ENCODE data around the gene DNAAF2. TPM values are rescaled to one million over a fixed set of nuclear protein-coding genes. Genes with fewer than 3 reads are reported as not detected.
A peak's percentile ranks its signal among the peaks of the same experiment; 100 is the strongest.

The DNAAF2 gene
- total RNA-seq, 1 experiment from 2014 or later, result 13.7 TPM

DNA sequence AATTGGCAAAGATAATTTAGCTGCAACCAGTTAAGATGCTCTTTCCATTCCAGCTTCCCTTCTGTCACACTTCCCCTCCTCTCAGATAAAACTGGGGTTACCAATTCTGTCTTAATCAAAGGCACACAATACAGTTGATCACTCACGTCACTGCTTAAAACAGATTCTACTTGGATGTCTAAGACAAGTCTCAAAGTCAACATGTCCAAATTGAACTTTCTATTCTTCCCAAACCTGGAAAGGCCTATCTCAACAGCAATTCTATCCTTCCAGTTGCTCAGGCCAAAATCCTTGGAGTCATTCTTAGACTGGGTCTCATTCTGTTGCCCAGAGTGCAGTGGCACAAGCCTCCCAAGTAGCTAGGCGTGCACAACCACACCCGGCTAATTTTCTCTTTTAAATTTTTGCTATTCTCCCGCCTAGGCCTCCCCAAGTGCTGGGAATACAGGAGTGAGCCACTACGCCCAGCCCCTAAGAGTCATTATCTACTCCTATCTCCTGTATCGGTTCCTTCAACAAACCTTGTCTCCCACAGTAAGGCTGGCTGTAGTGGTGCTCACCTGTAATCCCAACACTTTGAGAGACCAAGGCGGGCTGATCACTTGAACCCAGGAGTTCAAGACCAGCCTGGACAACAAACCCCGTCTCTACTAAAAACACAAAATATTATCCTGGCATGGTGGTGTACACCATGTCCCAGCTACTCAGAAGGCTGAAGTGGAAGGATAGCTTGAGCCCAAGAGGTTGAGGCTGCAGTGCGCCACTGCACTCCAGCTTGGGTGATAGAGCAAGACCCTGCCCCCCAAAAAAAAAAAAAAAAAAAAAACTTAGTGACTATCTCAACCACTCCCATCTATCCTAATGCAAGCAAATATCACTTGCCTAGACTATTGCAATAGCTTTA, 53.6 kb downstream of the DNAAF2 start:
- ATAC-seq, result peak; percentile 7; the same call in 1 of the 2 replicates
- DNase-seq (ENCODE audit: low read depth, low spot score), result no peak
- H3K79me2 ChIP-seq (ENCODE audit: insufficient read depth, low read length), result peaks cover 87% of the 10 kb centered on the region
- CTCF ChIA-PET, result interaction anchor here (0.7 kb wide), 1 partner anchor 64 kb away, joined by 3 read pairs; no protein-coding TSS in a partner anchor
- H3K27me3 ChIP-seq (ENCODE audit: insufficient read depth, low read length), result no peaks in the 10 kb centered on the region
- H2AFZ ChIP-seq (ENCODE audit: low read depth, low read length, poor library complexity, severe bottlenecking), result no peak overlapping the region
- no TSS peak for BruUV-seq (replicated peaks)
- 0 out of 2 replicates have a peak overlapping the region, but pooled peaks have one; percentile 3 for H3K4me2 ChIP-seq (ENCODE audit: low read length)
- H3K9ac ChIP-seq (ENCODE audit: low read length), result 0 out of 2 replicates have a peak overlapping the region, but pooled peaks have one; percentile 27
- no peaks in the 10 kb centered on the region for H3K9me2 ChIP-seq (ENCODE audit: insufficient read depth)
- H3K4me3 ChIP-seq (replicated peaks in 1 of 2; ENCODE audit: low read depth in 1 of 2, low read length in 2 of 2), result no peak overlapping the region
- RAD21 ChIA-PET (ENCODE audit: low non-redundant PET in 1 of 2, low total read pairs in 2 of 2, uncharacterized antibody in 2 of 2, unreplicated experiment in 2 of 2), result no interaction called here
- H3K27ac ChIP-seq (ENCODE audit: low read depth, low read length), result peak overlapping the region; percentile 7; the same call in 1 of the 2 replicates
- peaks cover 8 to 46% of the 10 kb centered on the region in 2 experiments for H3K4me1 ChIP-seq (ENCODE audit: control insufficient read depth in 1 of 2, insufficient read depth in 2 of 2, low read length in 2 of 2)
- intact Hi-C loops (cut with micrococcal nuclease), result no loop called here
- peaks cover 22 to 43% of the 10 kb centered on the region in 2 experiments; a peak in 3 of 4 replicates for H3K36me3 ChIP-seq (ENCODE audit: control insufficient read depth in 1 of 2, insufficient read depth in 2 of 2, low read length in 2 of 2)
- POLR2A ChIA-PET, result interaction anchor here (0.9 kb wide), 1 partner anchor 14 kb away, joined by 3 read pairs; no protein-coding TSS in a partner anchor
- H4K20me1 ChIP-seq (ENCODE audit: insufficient read depth), result peaks cover 29% of the 10 kb centered on the region; the same call in 1 of the 2 replicates
- no peaks in the 10 kb centered on the region for H3K9me3 ChIP-seq (ENCODE audit: control insufficient read depth in 1 of 2, insufficient read depth in 1 of 2, low read depth in 1 of 2, low read length in 2 of 2)
- TF ChIP-seq ATF3 (IDR thresholded peaks at IDR 0.05) (no peak), JUND (IDR thresholded peaks at IDR 0.05) (peak; percentile 16; the same call in 1 of the 2 replicates)

GRCh38 chr14:49579841-49580240, 55.2 kb downstream of the DNAAF2 start:
- BruUV-seq (replicated peaks), result no TSS peak
- ChIA-PET CTCF (no interaction called here), POLR2A (no interaction called here), RAD21 (ENCODE audit: low non-redundant PET in 1 of 2, low total read pairs in 2 of 2, uncharacterized antibody in 2 of 2, unreplicated experiment in 2 of 2) (no interaction called here)
- intact Hi-C loops (cut with micrococcal nuclease), result no loop called here
- peaks cover 8 to 45% of the 10 kb centered on the region in 2 experiments for H3K4me1 ChIP-seq (ENCODE audit: control insufficient read depth in 1 of 2, insufficient read depth in 2 of 2, low read length in 2 of 2)
- H3K9me2 ChIP-seq (ENCODE audit: insufficient read depth), result no peaks in the 10 kb centered on the region
- H3K9ac ChIP-seq (ENCODE audit: low read length), result no peak overlapping the region
- peaks cover 73% of the 10 kb centered on the region for H3K79me2 ChIP-seq (ENCODE audit: insufficient read depth, low read length)
- peaks cover 29% of the 10 kb centered on the region; the same call in 1 of the 2 replicates for H4K20me1 ChIP-seq (ENCODE audit: insufficient read depth)
- peaks cover 28 to 47% of the 10 kb centered on the region in 2 experiments; a peak in 3 of 4 replicates for H3K36me3 ChIP-seq (ENCODE audit: control insufficient read depth in 1 of 2, insufficient read depth in 2 of 2, low read length in 2 of 2)
- ATAC-seq, result no peak
- no peaks in the 10 kb centered on the region for H3K27me3 ChIP-seq (ENCODE audit: insufficient read depth, low read length)
- no peak overlapping the region; the same call in 1 of the 2 replicates for H3K27ac ChIP-seq (ENCODE audit: low read depth, low read length)
- H3K9me3 ChIP-seq (ENCODE audit: control insufficient read depth in 1 of 2, insufficient read depth in 1 of 2, low read depth in 1 of 2, low read length in 2 of 2), result no peaks in the 10 kb centered on the region
- H3K4me2 ChIP-seq (ENCODE audit: low read length), result no peak overlapping the region
- DNase-seq (ENCODE audit: low read depth, low spot score), result no peak
- H2AFZ ChIP-seq (ENCODE audit: low read depth, low read length, poor library complexity, severe bottlenecking), result no peak overlapping the region
- H3K4me3 ChIP-seq (replicated peaks in 1 of 2; ENCODE audit: low read depth in 1 of 2, low read length in 2 of 2), result no peak overlapping the region
- TF ChIP-seq ATF3 (IDR thresholded peaks at IDR 0.05) (no peak), RAD21 (IDR thresholded peaks at IDR 0.05; ENCODE audit: low read depth) (no peak), POLR2A (IDR thresholded peaks at IDR 0.05; ENCODE audit: borderline replicate concordance, extremely low read depth, insufficient read depth, insufficient read length) (no peak), SP1 (IDR thresholded peaks at IDR 0.05; ENCODE audit: low read depth) (no peak), JUND (IDR thresholded peaks at IDR 0.05) (no peak), ZNF274 (IDR thresholded peaks at IDR 0.05; ENCODE audit: low read depth, low read length) (no peak), ELF1 (IDR thresholded peaks at IDR 0.05; ENCODE audit: borderline replicate concordance, low read depth) (no peak), SIN3A (IDR thresholded peaks at IDR 0.05; ENCODE audit: low read depth) (no peak), EZH2phosphoT487 (IDR thresholded peaks at IDR 0.05; ENCODE audit: borderline replicate concordance) (no peak), SRF (IDR thresholded peaks at IDR 0.05; ENCODE audit: low read depth) (no peak), EGR1 (IDR thresholded peaks at IDR 0.05; ENCODE audit: low read depth) (no peak), POLR2AphosphoS5 (IDR thresholded peaks at IDR 0.05; ENCODE audit: low read depth, low read length) (no peak), ZFX (IDR thresholded peaks at IDR 0.05) (no peak), REST (IDR thresholded peaks at IDR 0.05; ENCODE audit: low read depth) (no peak)
